HUES64 (cell line): ENCODE measurements around the gene PKMYT1.
"Not testable (repeated sequence)": the region's sequence is repeated elsewhere in the genome, so short reads cannot be mapped to it uniquely, and the experiment has no call there.

ENCODE experiments used
- H3K27ac ChIP-seq: 2 replicates; pipeline ENCODE4 v1.7.0; 2013; ENCODE audit warnings: low read depth, low read length, inconsistent platforms
- H3K27me3 ChIP-seq: 2 replicates; pipeline ENCODE4 v1.6.1; 2013; ENCODE audit warnings: mild to moderate bottlenecking, low read length; ENCODE audit not compliant: insufficient read depth
- H3K36me3 ChIP-seq: 2 replicates; pipeline ENCODE4 v1.6.1; 2013; ENCODE audit warnings: mild to moderate bottlenecking, low read length; ENCODE audit not compliant: insufficient read depth
- H3K4me1 ChIP-seq: 2 replicates; pipeline ENCODE4 v1.6.1; 2013; ENCODE audit warnings: mild to moderate bottlenecking, low read length, moderate library complexity; ENCODE audit not compliant: insufficient read depth
- H3K4me3 ChIP-seq: 2 replicates; pipeline ENCODE4 v1.5.1; 2013; ENCODE audit warnings: mild to moderate bottlenecking, low read length, moderate library complexity
- H3K9ac ChIP-seq: 2 replicates; pipeline ENCODE4 v1.6.1; 2013; ENCODE audit warnings: mild to moderate bottlenecking, low read depth, low read length
- H3K9me3 ChIP-seq: 2 replicates; pipeline ENCODE4 v1.6.1; 2013; ENCODE audit warnings: low read depth, low read length; ENCODE audit not compliant: insufficient read depth
- WGBS: fragments of 150-250, 120-280 bp; methylation state at CpG from one replicate; pipeline ENCODE4 v1.1.7; 2013; ENCODE audit warnings: missing lambda C conversion rate; 5-methylcytosine and 5-hydroxymethylcytosine counted together

PKMYT1 gene

GRCh38 chr16:2938206-2938605 is 42.0 kb downstream of the PKMYT1 start:
- H3K27me3 ChIP-seq = no peaks in the 10 kb centered on the region
- H3K36me3 ChIP-seq = peaks cover 9% of the 10 kb centered on the region; the same call in 1 of the 2 replicates
- no peaks in the 10 kb centered on the region for H3K9me3 ChIP-seq
- H3K9ac ChIP-seq = no peak overlapping the region
- H3K27ac ChIP-seq = no peak overlapping the region
- H3K4me3 ChIP-seq = no peak overlapping the region
- no peaks in the 10 kb centered on the region for H3K4me1 ChIP-seq
- WGBS = 97% methylated on average over 12 of the region's 12 CpGs

GRCh38 chr16:2937170-2937569 is 43.1 kb downstream of the PKMYT1 start:
- Histone ChIP-seq H3K27ac (no peak overlapping the region), H3K9ac (no peak overlapping the region), H3K27me3 (no peaks in the 10 kb centered on the region), H3K9me3 (no peaks in the 10 kb centered on the region), H3K4me1 (no peaks in the 10 kb centered on the region), H3K4me3 (no peak overlapping the region), H3K36me3 (peaks cover 7% of the 10 kb centered on the region; the same call in 1 of the 2 replicates)
- WGBS = 96% methylated on average over 24 of the region's 24 CpGs

- Histone ChIP-seq H3K27ac (no peak overlapping the region), H3K27me3 (no peaks in the 10 kb centered on the region), H3K9ac (no peak overlapping the region), H3K9me3 (no peaks in the 10 kb centered on the region), H3K4me3 (no peak overlapping the region), H3K4me1 (no peaks in the 10 kb centered on the region), H3K36me3 (peaks cover 7% of the 10 kb centered on the region; the same call in 1 of the 2 replicates)
- 92% methylated on average over 22 of the region's 22 CpGs for WGBS
These were observed 43.7 kb downstream of the PKMYT1 start for GRCh38 chr16:2936436-2937011.

GRCh38 chr16:2934450-2934849 is 45.8 kb downstream of the PKMYT1 start:
- Histone ChIP-seq H3K4me3 (no peak overlapping the region), H3K4me1 (no peaks in the 10 kb centered on the region), H3K9ac (no peak overlapping the region), H3K27me3 (no peaks in the 10 kb centered on the region), H3K36me3 (peaks cover 8% of the 10 kb centered on the region), H3K9me3 (no peaks in the 10 kb centered on the region), H3K27ac (no peak overlapping the region)
- 94% methylated on average over 15 of the region's 15 CpGs for WGBS

GRCh38 chr16:2933701-2934100 is 46.5 kb downstream of the PKMYT1 start:
- Histone ChIP-seq H3K9me3 (no peaks in the 10 kb centered on the region), H3K27me3 (no peaks in the 10 kb centered on the region), H3K9ac (no peak overlapping the region), H3K4me1 (no peaks in the 10 kb centered on the region), H3K4me3 (no peak overlapping the region), H3K36me3 (peaks cover 3% of the 10 kb centered on the region), H3K27ac (no peak overlapping the region)
- 95% methylated on average over 22 of the region's 22 CpGs for WGBS

GRCh38 chr16:2933136-2933535 is 47.1 kb downstream of the PKMYT1 start:
- H3K9ac ChIP-seq = no peak overlapping the region
- no peak overlapping the region for H3K4me3 ChIP-seq
- H3K9me3 ChIP-seq = no peaks in the 10 kb centered on the region
- H3K36me3 ChIP-seq = peaks cover 3% of the 10 kb centered on the region
- no peak overlapping the region for H3K27ac ChIP-seq
- H3K27me3 ChIP-seq = no peaks in the 10 kb centered on the region
- 95% methylated on average over 30 of the region's 30 CpGs for WGBS
- no peaks in the 10 kb centered on the region for H3K4me1 ChIP-seq

- not testable (repeated sequence) for H3K27ac ChIP-seq, H3K4me1 ChIP-seq, H3K4me3 ChIP-seq, H3K9me3 ChIP-seq, H3K36me3 ChIP-seq, H3K9ac ChIP-seq, H3K27me3 ChIP-seq
- 93% methylated on average over 13 of the region's 13 CpGs for WGBS
These were observed 48.9 kb downstream of the PKMYT1 start for GRCh38 chr16:2931231-2931914.

- H3K4me3 ChIP-seq = no peak overlapping the region
- 95% methylated on average over 15 of the region's 15 CpGs for WGBS
- no peaks in the 10 kb centered on the region for H3K9me3 ChIP-seq
- H3K27ac ChIP-seq = no peak overlapping the region
- H3K9ac ChIP-seq = no peak overlapping the region
- peaks cover 5% of the 10 kb centered on the region for H3K4me1 ChIP-seq
- H3K36me3 ChIP-seq = peaks cover 3% of the 10 kb centered on the region
- H3K27me3 ChIP-seq = no peaks in the 10 kb centered on the region
These were observed 50.0 kb downstream of the PKMYT1 start for GRCh38 chr16:2930236-2930635.

- Histone ChIP-seq H3K9me3 (no peaks in the 10 kb centered on the region), H3K4me3 (no peak overlapping the region), H3K27me3 (no peaks in the 10 kb centered on the region), H3K27ac (no peak overlapping the region), H3K36me3 (peaks cover 3% of the 10 kb centered on the region), H3K9ac (no peak overlapping the region), H3K4me1 (peaks cover 5% of the 10 kb centered on the region)
- WGBS = 94% methylated on average over 14 of the region's 14 CpGs
These were observed 50.6 kb downstream of the PKMYT1 start for GRCh38 chr16:2929693-2930092.

GRCh38 chr16:2928796-2929195 is 51.5 kb downstream of the PKMYT1 start:
- WGBS = 91% methylated on average over 11 of the region's 11 CpGs
- Histone ChIP-seq H3K4me1 (peaks cover 5% of the 10 kb centered on the region), H3K27me3 (no peaks in the 10 kb centered on the region), H3K36me3 (peaks cover 3% of the 10 kb centered on the region), H3K9me3 (no peaks in the 10 kb centered on the region), H3K27ac (no peak overlapping the region; the same call in 1 of the 2 replicates), H3K4me3 (no peak overlapping the region), H3K9ac (no peak overlapping the region)

- H3K9me3 ChIP-seq, H3K4me3 ChIP-seq, H3K27me3 ChIP-seq, H3K4me1 ChIP-seq, H3K36me3 ChIP-seq: not testable (repeated sequence)
- Histone ChIP-seq H3K27ac (peak overlapping the region; percentile 52; the same call in 1 of the 2 replicates), H3K9ac (peak overlapping the region; percentile 26; the same call in 1 of the 2 replicates)
- WGBS = 76% methylated on average over 4 of the region's 4 CpGs
These were observed 52.1 kb downstream of the PKMYT1 start for GRCh38 chr16:2928151-2928550.
